HUES64 (cell line): ENCODE results near the gene PRKG2.

ENCODE experiments used
- H3K27ac ChIP-seq: 2 replicates; pipeline ENCODE4 v1.7.0; 2013; ENCODE audit warnings: low read depth, low read length, inconsistent platforms
- H3K27me3 ChIP-seq: 2 replicates; pipeline ENCODE4 v1.6.1; 2013; ENCODE audit warnings: mild to moderate bottlenecking, low read length; ENCODE audit not compliant: insufficient read depth
- H3K36me3 ChIP-seq: 2 replicates; pipeline ENCODE4 v1.6.1; 2013; ENCODE audit warnings: mild to moderate bottlenecking, low read length; ENCODE audit not compliant: insufficient read depth
- H3K4me1 ChIP-seq: 2 replicates; pipeline ENCODE4 v1.6.1; 2013; ENCODE audit warnings: mild to moderate bottlenecking, low read length, moderate library complexity; ENCODE audit not compliant: insufficient read depth
- H3K4me3 ChIP-seq: 2 replicates; pipeline ENCODE4 v1.5.1; 2013; ENCODE audit warnings: mild to moderate bottlenecking, low read length, moderate library complexity
- H3K9ac ChIP-seq: 2 replicates; pipeline ENCODE4 v1.6.1; 2013; ENCODE audit warnings: mild to moderate bottlenecking, low read depth, low read length
- H3K9me3 ChIP-seq: 2 replicates; pipeline ENCODE4 v1.6.1; 2013; ENCODE audit warnings: low read depth, low read length; ENCODE audit not compliant: insufficient read depth
- WGBS: fragments of 150-250, 120-280 bp; methylation state at CpG from one replicate; pipeline ENCODE4 v1.1.7; 2013; ENCODE audit warnings: missing lambda C conversion rate; 5-methylcytosine and 5-hydroxymethylcytosine counted together

PRKG2 gene

DNA sequence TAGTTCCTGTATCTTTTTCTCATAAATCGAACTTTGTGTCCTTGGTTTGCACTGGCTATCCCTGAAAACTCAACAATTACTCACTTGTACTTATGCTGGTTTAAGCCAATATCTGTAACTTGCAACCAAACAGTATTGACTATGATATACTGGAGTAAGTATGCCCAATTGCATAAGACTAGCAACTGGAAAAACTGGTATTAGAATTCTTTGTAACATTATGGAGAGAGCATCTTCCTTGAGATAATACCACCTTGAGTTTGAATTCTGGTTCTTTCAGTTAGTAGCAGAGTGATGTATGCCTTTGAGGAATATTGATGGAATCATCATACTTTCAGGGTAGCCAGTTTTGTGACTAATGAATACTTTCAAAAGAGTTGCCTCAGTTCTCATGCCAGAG, 156.4 kb downstream of the PRKG2 start:
- no peak overlapping the region for H3K27ac ChIP-seq
- H3K9ac ChIP-seq: no peak overlapping the region
- no peaks in the 10 kb centered on the region for H3K27me3 ChIP-seq
- no peaks in the 10 kb centered on the region for H3K9me3 ChIP-seq
- no peak overlapping the region for H3K4me3 ChIP-seq
- H3K4me1 ChIP-seq: no peaks in the 10 kb centered on the region
- no peaks in the 10 kb centered on the region for H3K36me3 ChIP-seq
- WGBS: 93% methylated on average over 1 of the region's 1 CpG

DNA sequence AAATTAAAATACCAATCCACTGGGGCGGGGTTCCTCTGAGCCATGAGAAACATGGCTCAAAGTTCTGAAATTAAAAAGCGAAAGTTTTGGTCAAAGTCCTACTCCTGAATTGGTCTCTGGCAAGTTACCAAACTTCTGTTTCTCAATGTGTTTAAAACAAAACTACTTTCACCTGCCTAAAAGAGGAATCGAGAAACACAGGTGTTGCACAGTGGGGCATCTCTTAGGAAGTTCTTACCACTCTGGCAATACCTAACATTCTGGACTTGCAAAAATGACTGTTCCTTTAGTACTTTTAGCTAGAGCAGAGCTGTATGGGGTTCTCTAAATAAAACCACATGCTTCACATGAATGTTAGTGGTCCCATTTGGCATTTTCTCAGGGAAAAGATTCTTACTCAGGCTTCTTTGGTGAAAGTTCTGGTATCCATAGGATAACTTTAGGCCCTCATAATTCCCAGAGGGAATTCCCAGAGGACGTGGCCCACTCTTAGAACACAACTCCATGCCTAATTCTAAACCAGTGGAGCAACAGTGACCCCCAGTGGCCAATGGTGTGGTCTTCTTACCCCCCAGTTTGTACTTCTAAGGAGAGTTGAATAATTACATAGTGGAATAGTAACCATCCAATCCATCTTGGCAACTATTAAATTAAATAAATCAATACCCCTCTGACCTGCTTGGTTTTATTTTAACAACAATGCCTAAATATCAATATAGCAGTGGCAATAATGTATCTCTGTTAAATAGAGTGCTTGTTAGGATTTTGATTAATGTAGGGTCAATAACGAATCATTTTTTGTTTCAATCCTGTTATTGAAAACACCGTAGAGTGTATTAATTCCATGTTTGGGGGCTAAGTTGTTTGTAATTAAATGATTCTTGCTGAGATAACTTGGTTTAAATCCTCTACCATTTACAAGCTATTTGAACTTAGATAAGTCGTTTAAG, 162.6 kb downstream of the PRKG2 start:
- Histone ChIP-seq H3K27me3 (no peaks in the 10 kb centered on the region), H3K4me1 (peaks cover 4% of the 10 kb centered on the region; the same call in 1 of the 2 replicates), H3K9me3 (no peaks in the 10 kb centered on the region), H3K36me3 (no peaks in the 10 kb centered on the region), H3K27ac (no peak overlapping the region), H3K4me3 (no peak overlapping the region), H3K9ac (no peak overlapping the region)
- 77% methylated on average over 6 of the region's 7 CpGs for WGBS

DNA sequence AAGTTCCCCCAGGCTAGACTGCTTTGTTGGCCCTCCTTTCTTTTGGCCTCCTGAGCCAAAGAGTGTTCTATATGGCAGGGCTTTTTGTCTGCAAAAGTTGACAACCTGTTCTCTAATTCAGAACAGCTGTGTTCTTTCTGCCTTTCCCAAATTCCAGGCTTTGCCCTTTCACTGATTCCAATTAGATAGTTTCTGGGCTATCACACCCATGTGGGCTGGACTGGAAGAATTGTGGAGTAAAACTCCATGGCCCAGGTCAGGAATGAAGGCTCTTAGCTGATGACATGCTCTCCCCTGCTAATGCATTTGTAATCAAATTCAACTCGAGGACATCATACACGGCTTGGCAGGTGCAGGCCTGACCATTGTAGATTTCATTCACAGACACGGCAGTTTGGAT, 165.1 kb downstream of the PRKG2 start:
- Histone ChIP-seq H3K9ac (no peak overlapping the region), H3K27me3 (no peaks in the 10 kb centered on the region), H3K4me3 (no peak overlapping the region), H3K4me1 (peaks cover 4% of the 10 kb centered on the region; the same call in 1 of the 2 replicates), H3K27ac (no peak overlapping the region), H3K36me3 (no peaks in the 10 kb centered on the region), H3K9me3 (no peaks in the 10 kb centered on the region)
- 91% methylated on average over 3 of the region's 3 CpGs for WGBS

DNA sequence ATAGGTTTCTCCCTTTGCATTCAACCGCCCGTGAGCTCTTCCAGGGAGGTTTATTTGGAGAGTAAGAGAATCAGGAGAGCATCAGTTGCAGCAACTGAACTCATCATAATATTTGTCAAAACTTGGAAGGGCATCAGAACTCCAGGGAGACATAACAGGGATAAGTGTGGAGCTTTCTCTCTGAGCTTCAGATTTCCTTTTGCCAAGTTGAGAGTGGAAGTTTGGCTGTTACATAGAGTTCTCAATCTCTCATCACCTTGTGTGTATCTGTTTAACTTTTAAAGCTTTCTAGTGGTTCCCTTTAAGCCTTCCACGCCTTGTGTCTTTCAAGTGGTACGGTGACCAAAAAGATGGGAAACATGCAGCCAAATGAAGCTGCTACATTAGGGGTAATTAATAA, 165.7 kb downstream of the PRKG2 start:
- Histone ChIP-seq H3K27me3 (no peaks in the 10 kb centered on the region), H3K9me3 (no peaks in the 10 kb centered on the region), H3K4me1 (peaks cover 4% of the 10 kb centered on the region; the same call in 1 of the 2 replicates), H3K4me3 (no peak overlapping the region), H3K27ac (no peak overlapping the region), H3K9ac (no peak overlapping the region), H3K36me3 (no peaks in the 10 kb centered on the region)
- 92% methylated on average over 2 of the region's 4 CpGs for WGBS

DNA sequence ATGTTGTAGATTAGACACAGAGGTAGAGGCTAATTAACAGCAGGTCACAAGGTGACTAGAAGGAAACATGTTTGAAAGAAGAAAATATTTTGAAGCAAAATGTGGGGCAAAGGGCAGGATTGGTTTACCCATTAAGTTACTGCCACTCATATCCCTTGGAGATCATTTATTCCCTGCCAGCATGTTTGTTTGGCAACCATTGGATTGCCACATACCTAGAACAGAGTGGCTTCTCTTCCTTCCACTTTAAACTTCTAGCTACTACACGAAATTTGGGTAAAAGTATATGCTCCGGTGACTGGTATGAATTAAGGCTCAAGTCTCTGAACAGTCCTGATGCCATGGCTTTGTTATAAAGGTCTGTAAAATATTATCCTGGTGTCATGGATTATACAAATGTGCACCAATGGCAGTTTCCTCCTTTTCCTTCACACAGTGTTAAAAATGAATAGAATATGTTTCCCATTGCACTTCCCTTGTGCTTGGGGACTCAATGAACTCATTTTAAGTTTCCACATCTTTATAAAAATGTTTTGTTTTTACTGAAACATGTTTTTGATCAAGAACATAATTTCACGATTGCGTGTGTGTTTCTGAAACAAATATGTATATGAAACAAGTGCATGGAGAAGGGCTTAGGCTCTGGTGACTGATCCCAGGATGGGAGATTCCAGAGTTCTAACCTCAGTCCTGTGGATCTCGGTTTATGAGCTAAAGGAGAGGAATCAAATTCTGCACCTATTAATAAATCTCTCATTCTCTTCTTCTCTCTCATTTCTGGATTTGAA, 172.2 kb downstream of the PRKG2 start:
- H3K36me3 ChIP-seq: no peaks in the 10 kb centered on the region
- no peak overlapping the region for H3K27ac ChIP-seq
- no peaks in the 10 kb centered on the region for H3K27me3 ChIP-seq
- WGBS: 88% methylated on average over 4 of the region's 5 CpGs
- H3K4me3 ChIP-seq: no peak overlapping the region
- H3K4me1 ChIP-seq: no peaks in the 10 kb centered on the region
- no peak overlapping the region for H3K9ac ChIP-seq
- no peaks in the 10 kb centered on the region for H3K9me3 ChIP-seq

DNA sequence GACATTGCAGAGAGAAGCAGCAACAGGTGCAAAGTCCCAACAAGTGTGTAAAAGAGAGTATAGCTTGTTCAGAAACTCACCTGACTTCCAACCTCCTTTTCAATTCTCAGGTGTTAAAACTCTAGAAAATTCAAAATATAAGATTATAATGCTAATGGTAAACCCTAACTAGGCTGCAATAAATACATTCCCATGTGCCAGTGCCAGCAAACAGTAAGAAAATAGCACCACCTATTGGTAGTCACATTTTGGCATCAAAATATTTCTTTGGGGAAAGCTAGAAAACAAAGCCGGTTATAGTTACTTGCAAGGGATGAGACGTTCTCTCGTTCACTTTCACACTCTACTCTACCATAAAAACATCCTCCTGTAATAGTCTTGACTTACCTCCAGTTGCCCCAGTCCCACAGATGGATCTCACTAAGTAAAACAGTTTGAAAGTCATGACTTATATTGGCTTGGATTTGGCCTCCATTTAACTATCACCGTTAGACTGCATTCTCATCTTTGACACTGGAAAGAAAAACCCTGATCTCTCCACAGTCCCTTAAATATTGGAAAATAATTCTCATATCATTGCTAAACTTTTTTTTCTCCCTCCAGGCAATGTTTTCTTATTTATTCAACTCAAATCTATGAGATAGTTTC, 174.9 kb downstream of the PRKG2 start:
- H3K27me3 ChIP-seq: no peaks in the 10 kb centered on the region; the same call in 1 of the 2 replicates
- no peaks in the 10 kb centered on the region for H3K4me1 ChIP-seq
- no peak overlapping the region for H3K27ac ChIP-seq
- no peaks in the 10 kb centered on the region for H3K36me3 ChIP-seq
- no peak overlapping the region for H3K9ac ChIP-seq
- 45% methylated on average over 4 of the region's 4 CpGs for WGBS
- no peak overlapping the region for H3K4me3 ChIP-seq
- no peaks in the 10 kb centered on the region for H3K9me3 ChIP-seq

DNA sequence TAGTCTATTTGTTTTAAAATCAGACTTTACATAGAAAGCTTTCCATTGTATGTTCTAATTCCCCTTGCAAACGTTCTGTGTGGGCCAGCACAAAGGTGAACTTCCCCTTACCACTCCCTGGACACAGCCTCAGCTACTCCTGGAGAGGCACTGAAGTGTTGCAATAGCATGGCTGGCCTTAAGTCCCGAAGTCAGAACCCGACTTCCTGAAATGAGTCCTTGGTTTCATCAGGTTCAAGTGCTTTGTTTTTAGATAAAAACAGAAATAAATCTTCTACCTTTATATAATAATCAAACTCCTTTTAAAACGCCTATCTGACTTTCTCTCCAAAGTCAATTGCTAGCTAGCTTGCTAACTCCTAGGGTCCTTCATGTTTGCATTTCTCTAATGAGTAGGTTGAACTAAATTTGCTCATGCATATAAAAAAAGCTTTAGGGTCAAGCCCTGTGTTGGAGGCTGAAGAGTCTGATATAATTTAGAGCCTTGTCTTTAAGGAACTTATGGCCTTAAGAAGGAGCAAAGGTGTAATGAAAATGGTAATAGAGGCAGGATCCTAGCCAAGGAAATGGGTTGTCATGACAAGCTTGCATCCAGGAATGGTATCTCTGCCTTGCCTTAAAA, 175.6 kb downstream of the PRKG2 start:
- Histone ChIP-seq H3K9ac (no peak overlapping the region), H3K9me3 (no peaks in the 10 kb centered on the region), H3K4me3 (no peak overlapping the region), H3K27ac (no peak overlapping the region), H3K4me1 (no peaks in the 10 kb centered on the region), H3K27me3 (peaks cover 4% of the 10 kb centered on the region; the same call in 1 of the 2 replicates), H3K36me3 (no peaks in the 10 kb centered on the region)
- 63% methylated on average over 2 of the region's 4 CpGs for WGBS

DNA sequence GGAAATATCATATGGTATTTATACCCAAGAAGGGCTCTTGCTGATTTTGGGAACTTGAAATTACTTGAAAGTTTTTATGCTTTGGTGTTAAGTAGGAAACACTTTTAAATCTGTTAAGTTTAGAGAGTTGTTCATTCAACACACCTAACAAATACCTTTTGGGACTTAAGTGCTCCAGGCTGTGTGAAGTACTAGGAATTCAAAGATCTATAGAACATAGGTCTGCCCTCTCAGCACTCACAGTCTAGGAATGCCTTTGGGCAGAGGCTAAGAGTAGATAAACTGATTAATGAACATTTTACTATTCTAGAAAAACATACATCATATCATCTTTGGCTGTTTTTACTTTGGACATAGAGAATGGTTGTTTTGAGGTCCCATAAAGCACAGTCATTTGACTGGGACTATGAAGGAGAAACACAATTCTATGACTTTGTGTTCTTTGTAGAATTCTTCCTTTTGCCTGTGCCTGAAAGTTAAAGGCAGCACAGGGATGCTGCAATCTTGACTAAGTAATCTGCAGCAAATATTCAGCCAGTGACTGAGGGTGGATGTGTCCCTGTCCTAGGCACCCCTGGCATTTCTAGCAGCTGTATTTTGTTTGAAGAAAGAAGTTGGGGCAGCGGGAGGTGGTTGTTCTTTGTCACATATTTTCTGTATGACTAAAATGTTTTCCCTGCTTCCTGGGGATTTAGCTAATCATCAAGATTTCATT, 176.2 kb downstream of the PRKG2 start:
- H3K4me1 ChIP-seq: no peaks in the 10 kb centered on the region
- no peaks in the 10 kb centered on the region for H3K9me3 ChIP-seq
- H3K27me3 ChIP-seq: peaks cover 10% of the 10 kb centered on the region
- H3K27ac ChIP-seq: no peak overlapping the region
- H3K4me3 ChIP-seq: no peak overlapping the region
- no peak overlapping the region for H3K9ac ChIP-seq
- WGBS: 100% methylated on average over 1 of the region's 1 CpG
- no peaks in the 10 kb centered on the region for H3K36me3 ChIP-seq
